Measurements from ENCODE around the gene CIRBP.

- TF ChIP-seq GATA3 (IDR thresholded peaks at IDR 0.05; ENCODE audit: low read depth, low read length) (no peak), GATA2 (IDR thresholded peaks at IDR 0.05; ENCODE audit: low read depth, low read length) (no peak)
Observed at GRCh38 chr19:1259206-1259875, 9.8 kb upstream of the CIRBP start.

Measured in SH-SY5Y (cell line).